Activated CD8-positive, alpha-beta T cell treated with anti-CD3 and anti-CD28 coated beads, Interleukin-2, amount 10 ng/mL, durations not matched to agents 7 days and 5 days (primary cell): ENCODE measurements around the gene KNDC1. TPM values are rescaled to one million over a fixed set of nuclear protein-coding genes. Genes with fewer than 3 reads are reported as not detected.

Experiments used
- ATAC-seq: fragments of 150-1000 bp; cut with Tn5 transposase; one replicate; pipeline ENCODE4 v1.10.0; 2021; ENCODE audit warnings: moderate library complexity
- CTCF ChIA-PET: fragments of 350-600 bp; sonication (Branson Sonifier 250); formaldehyde crosslinking; loops from one replicate; lab custom pipeline; 2021; ENCODE audit warnings: antibody characterized with exemption; lab: Charles Lee
- POLR2A ChIA-PET: fragments of 350-600 bp; sonication (Branson Sonifier 250); formaldehyde crosslinking; loops from one replicate; lab custom pipeline; 2021; ENCODE audit warnings: antibody characterized with exemption; lab: Charles Lee
- DNase-seq: peaks from one replicate; pipeline ENCODE4 v3.0.0-alpha.2; 2020
- H3K27ac Mint-ChIP-seq: one replicate; pipeline ENCODE4 v1.8.0; 2021; ENCODE audit warnings: mild to moderate bottlenecking, mixed read lengths
- H3K27me3 Mint-ChIP-seq: one replicate; pipeline ENCODE4 v1.8.0; 2021; ENCODE audit warnings: low read depth, mixed read lengths
- H3K36me3 Mint-ChIP-seq: one replicate; pipeline ENCODE4 v1.8.0; 2021; ENCODE audit warnings: low read depth, mixed read lengths
- H3K4me1 Mint-ChIP-seq: one replicate; pipeline ENCODE4 v1.8.0; 2021; ENCODE audit warnings: low read depth, mixed read lengths
- H3K4me3 Mint-ChIP-seq: one replicate; pipeline ENCODE4 v1.8.0; 2021; ENCODE audit warnings: mild to moderate bottlenecking, mixed read lengths
- H3K9me3 Mint-ChIP-seq: one replicate; pipeline ENCODE4 v1.8.0; 2022; ENCODE audit warnings: mixed read lengths; ENCODE audit not compliant: insufficient read depth
- total RNA-seq, 2 experiments: library from RNA; stranded (reverse); gene quantifications; one replicate each; pipeline ENCODE4 v1.2.3, GENCODE V29; 2021

Gene KNDC1
- total RNA-seq, 2 experiments from 2014 or later, result 0.21 to 0.32 TPM

DNA sequence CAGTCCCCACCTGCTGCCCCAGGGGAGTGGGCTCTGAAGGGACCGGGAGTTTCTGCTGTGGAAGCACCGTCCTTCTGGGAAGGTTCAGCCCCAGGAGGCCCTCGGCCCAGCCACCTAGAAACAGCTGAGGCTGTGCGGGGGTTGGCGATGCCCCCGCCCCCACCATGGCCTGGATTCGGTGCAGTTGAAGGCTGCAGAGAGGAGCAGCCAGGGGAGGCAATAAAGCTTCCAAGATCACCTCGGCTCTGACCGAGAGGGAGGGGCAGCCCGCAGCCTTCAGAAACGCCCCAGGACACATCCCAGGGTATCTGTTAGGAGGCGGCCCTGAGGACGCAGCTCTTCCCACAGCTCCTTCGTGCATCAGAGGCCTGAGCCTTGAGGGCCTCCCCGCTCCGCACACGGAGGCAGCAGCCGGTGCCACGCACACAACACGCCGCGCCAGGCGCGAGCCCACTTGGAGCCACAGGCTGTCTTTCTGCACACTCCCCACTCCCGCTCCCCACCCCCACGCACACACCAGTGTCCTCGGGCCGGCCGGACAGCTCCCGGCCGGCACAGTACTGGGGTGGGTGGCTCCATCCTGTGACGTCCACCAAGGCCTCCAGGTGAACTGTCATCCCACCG is 1.6 kb downstream of the KNDC1 start:
- no peak overlapping the region for H3K27ac Mint-ChIP-seq

GRCh38 chr10:133162178-133162909 is 2.3 kb downstream of the KNDC1 start:
- CTCF ChIA-PET, result no interaction called here
- no peaks in the 10 kb centered on the region for H3K4me1 Mint-ChIP-seq
- POLR2A ChIA-PET, result no interaction called here

More for the DNA sequence above, 1.6 kb downstream of the KNDC1 start:
- no peaks in the 10 kb centered on the region for H3K4me1 Mint-ChIP-seq
- H3K4me3 Mint-ChIP-seq, result no peak overlapping the region
- H3K9me3 Mint-ChIP-seq, result no peaks in the 10 kb centered on the region
- ChIA-PET POLR2A (no interaction called here), CTCF (no interaction called here)
- peaks cover 12% of the 10 kb centered on the region for H3K27me3 Mint-ChIP-seq
- no peak for DNase-seq
- no peaks in the 10 kb centered on the region for H3K36me3 Mint-ChIP-seq
- ATAC-seq, result no peak

DNA sequence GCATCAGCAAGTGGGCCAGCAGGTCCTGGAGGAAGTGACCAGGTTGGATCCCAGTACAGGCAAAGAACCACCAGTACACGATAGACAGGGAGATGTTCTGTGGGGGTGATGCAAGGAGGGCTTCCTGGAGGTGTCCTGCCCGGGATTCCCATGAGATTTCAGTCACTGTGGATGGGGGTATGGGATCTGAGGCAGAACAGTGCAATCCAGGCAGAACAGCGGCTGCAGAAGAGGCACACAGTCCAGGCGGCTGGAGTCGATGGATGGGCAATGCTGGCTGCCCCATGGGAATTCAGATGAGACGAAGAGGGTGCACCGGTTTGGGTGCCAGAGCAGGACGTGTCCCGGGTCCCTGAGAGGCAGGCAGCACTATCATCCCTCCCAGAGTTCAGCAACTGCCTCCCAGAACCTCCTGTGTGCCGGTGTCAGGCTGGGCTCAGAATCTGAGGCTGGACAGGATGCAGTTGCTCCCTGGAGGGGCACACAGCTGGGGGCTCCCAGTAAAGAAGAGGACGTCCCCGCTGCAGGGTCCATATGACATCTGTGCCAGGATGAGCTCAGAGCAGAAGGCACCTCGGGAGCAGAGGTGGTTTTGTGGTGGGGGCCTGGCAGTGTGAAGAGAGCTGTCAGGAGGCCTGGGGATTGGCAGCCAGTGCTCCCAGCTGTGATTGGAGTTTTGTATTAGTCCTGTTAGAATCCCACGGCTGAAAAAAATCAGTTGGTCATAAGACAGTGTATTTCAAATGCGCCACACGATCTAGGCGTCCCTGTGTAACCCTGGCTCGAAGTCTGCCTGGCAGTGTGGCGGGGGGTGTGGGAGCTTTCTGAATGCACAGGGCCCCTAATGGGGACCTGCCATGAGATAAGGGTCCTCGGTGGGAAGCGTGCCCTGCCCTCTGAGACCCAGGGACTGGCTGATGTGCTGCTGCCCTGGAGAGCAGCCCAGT is 3.2 kb downstream of the KNDC1 start:
- no peaks in the 10 kb centered on the region for H3K9me3 Mint-ChIP-seq
- H3K27me3 Mint-ChIP-seq, result peaks cover 8% of the 10 kb centered on the region
- no peaks in the 10 kb centered on the region for H3K36me3 Mint-ChIP-seq
- no peak overlapping the region for H3K4me3 Mint-ChIP-seq
- ATAC-seq (no peak), DNase-seq (no peak)
- no peak overlapping the region for H3K27ac Mint-ChIP-seq
- no peaks in the 10 kb centered on the region for H3K4me1 Mint-ChIP-seq
- ChIA-PET CTCF (no interaction called here), POLR2A (interaction anchor here (1.0 kb wide), 1 partner anchor 19 kb away, joined by 3 read pairs; no protein-coding TSS in a partner anchor)

More at GRCh38 chr10:133162178-133162909, 2.3 kb downstream of the KNDC1 start:
- Mint-ChIP-seq H3K36me3 (no peaks in the 10 kb centered on the region), H3K9me3 (no peaks in the 10 kb centered on the region), H3K27me3 (peaks cover 10% of the 10 kb centered on the region), H3K4me3 (no peak overlapping the region), H3K27ac (no peak overlapping the region)
- no peak for ATAC-seq
- no peak for DNase-seq

DNA sequence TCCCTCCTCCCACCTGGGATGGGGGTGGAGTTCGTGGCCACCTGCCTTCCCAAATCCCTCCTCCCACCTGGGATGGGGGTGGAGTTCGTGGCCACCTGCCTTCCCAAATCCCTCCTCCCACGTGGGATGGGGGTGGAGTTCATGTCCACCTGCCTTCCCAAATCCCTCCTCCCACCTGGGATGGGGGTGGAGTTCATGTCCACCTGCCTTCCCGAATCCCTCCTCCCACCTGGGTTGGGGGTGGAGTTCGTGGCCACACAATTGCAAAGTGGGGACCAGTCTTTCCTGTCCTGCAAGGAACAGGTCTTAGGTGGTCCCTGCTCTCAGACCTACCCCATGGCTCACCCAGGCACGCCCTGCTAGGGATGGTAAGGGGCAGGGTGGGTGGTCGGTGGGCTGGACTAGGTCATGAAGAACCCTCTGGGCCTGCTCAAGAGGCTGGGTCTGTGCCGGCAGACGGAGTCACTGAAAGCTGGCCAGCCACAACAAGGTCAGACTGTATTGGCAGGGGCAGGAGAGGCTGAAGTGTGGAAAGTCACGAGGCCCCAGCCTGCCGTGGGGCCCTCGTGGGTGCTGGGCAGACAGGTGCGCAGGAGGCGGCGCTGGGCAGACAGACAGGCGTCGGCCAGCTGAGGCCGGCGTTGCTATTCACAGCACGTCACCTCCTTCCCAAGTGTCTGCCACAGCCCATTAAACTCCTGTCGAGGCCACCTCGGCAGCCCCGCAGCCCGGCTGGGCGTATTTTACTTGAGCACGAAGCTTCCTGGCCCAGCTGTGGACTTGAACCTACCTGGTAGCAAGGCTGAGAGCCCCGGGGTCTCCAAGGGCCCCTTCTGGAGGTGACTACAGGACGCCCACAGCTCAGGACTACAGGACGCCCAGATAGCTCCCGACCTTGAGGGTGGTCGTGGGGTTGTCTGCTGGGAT is 4.1 kb downstream of the KNDC1 start:
- Mint-ChIP-seq H3K36me3 (no peaks in the 10 kb centered on the region), H3K4me3 (no peak overlapping the region), H3K9me3 (no peaks in the 10 kb centered on the region), H3K4me1 (no peaks in the 10 kb centered on the region), H3K27me3 (peaks cover 8% of the 10 kb centered on the region), H3K27ac (no peak overlapping the region)
- ATAC-seq, result no peak
- ChIA-PET POLR2A (interaction anchor here (1.0 kb wide), 1 partner anchor 18 kb away, joined by 3 read pairs; no protein-coding TSS in a partner anchor), CTCF (no interaction called here)
- no peak for DNase-seq

DNA sequence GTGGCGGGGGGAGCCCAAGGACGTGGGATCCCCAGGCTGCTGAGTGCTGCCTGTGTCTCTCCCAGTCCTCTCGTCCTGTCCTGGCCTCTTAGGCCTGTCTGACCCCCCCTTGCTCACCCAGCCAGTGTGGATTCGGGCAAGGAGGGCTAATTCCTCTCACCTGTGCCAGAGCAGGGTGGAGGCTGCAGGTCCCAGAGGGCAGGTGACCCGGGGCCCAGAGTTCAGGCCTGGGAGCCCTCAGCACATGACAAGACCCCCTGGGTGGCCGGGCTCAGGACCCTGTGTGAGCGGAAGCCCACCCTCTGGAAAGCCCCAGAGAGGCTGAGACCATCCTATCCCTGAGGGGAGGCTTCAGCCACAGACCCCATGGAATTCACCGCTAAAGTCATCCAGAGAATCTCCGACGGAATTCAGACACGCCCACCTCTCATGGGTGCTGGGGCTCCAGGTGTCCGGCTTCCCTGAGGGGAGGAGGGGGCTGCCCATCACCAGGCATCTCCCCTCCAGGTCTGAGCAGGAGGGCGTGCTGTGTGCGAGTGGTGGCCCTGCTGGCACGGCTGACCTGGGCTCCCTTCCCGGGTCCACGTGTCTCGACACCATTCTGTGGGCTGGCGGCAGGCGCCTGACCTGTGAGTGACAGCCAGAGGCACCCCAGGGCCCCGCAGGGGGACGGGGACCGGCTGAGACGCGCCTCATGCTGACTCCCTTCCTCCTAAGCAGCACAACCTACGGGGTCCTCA is 5.0 kb downstream of the KNDC1 start:
- no peaks in the 10 kb centered on the region for H3K36me3 Mint-ChIP-seq
- DNase-seq (no peak), ATAC-seq (no peak)
- ChIA-PET CTCF (no interaction called here), POLR2A (no interaction called here)
- no peaks in the 10 kb centered on the region for H3K4me1 Mint-ChIP-seq
- H3K4me3 Mint-ChIP-seq, result no peak overlapping the region
- H3K27me3 Mint-ChIP-seq, result peaks cover 8% of the 10 kb centered on the region
- no peak overlapping the region for H3K27ac Mint-ChIP-seq
- no peaks in the 10 kb centered on the region for H3K9me3 Mint-ChIP-seq

DNA sequence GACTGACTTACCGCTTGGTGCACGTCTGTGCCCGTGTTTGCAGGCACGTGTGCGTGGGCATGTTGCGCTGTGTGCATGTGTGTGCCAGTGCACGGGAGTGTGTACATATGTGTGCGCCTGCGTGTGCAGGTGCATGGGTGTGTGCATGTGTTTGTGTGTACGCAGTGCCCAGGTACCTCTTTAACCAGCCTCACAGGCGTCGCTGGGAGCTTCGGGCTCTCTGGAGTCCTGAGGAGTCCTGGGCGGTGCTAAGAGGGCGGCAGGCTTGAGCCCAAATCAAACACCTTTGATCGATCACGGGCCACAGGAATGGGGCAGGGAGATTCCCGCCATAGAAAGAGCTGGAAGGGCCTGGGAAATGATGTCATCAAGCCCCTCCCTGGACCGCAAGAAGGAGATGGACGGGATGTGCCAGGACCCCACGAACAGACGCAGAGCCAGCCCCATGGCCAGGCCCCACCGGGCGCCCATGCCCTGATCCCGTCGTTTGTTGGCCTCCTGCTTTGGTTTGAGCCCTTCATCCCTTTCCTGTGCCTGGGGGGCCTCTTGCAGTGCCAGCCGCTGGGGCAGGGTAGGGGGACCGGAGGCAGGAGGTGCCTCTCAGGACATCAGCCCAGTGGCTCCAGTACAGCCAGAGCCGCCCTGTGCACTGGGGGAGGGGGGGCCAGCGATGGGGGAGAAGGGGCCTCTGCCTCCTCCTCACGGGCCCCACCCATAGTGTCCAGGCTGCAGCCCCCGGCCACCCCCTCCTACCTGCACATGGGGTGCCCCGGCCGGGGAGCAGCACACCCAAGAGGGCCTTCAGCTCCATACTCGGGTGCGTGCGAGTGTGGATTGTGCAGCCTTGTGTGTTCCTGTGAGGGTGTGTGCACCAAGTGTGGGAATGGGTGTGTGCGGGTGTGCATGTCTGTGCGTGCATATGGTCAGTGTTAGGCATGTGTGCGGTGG is 5.8 kb downstream of the KNDC1 start:
- Mint-ChIP-seq H3K27me3 (peaks cover 6% of the 10 kb centered on the region), H3K4me1 (no peaks in the 10 kb centered on the region), H3K4me3 (no peak overlapping the region), H3K27ac (no peak overlapping the region), H3K9me3 (no peaks in the 10 kb centered on the region), H3K36me3 (no peaks in the 10 kb centered on the region)
- POLR2A ChIA-PET, result no interaction called here
- DNase-seq (no peak), ATAC-seq (no peak)
- CTCF ChIA-PET, result no interaction called here

GRCh38 chr10:133166504-133166827 is 6.4 kb downstream of the KNDC1 start:
- DNase-seq, result no peak
- Mint-ChIP-seq H3K4me3 (no peak overlapping the region), H3K27ac (no peak overlapping the region), H3K27me3 (peaks cover 6% of the 10 kb centered on the region), H3K36me3 (no peaks in the 10 kb centered on the region), H3K4me1 (no peaks in the 10 kb centered on the region), H3K9me3 (no peaks in the 10 kb centered on the region)
- ChIA-PET POLR2A (no interaction called here), CTCF (no interaction called here)
- ATAC-seq, result no peak

DNA sequence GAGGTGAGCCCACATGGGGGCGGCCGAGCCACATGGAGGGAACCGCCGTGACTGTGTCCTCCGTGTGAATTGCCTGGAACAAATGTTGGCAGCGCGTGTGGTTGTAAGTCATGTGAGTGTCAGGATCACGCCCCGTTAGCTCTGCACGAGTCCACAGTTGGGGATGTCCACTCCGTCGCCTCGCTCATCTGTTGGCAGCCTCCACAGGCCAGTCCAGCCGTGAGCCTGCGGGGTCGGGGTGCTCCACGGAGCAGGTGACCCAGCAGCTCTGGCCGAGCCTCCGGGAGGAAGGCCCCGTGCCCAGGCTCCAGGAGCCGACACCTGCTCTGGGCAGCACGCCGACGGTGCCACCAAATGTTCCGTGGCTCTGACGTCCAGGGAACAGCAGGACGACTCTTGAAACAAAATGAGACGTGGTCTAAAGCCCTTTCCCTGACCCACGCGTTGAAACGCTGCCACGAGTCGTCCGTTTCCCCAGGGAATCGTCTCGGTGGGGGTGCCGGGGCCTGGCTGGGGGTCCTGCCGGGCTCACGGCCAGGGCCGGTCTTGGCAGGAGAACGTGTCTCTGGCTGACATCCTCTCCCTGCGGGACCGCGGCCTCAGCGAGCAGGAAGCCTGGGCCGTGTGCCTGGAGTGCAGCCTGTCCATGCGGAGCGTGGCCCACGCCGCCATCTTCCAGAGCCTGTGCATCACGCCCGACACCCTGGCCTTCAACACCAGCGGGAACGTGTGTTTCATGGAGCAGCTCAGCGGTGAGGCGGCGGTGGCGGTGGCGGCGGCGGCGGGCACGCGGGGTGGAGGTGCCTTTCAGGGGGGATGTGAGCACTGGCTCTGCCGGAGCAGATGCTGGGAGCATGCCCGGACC is 7.0 kb downstream of the KNDC1 start:
- H3K9me3 Mint-ChIP-seq, result no peaks in the 10 kb centered on the region
- ChIA-PET CTCF (no interaction called here), POLR2A (no interaction called here)
- peaks cover 9% of the 10 kb centered on the region for H3K27me3 Mint-ChIP-seq
- H3K4me3 Mint-ChIP-seq, result no peak overlapping the region
- no peak for ATAC-seq
- H3K4me1 Mint-ChIP-seq, result no peaks in the 10 kb centered on the region
- no peak overlapping the region for H3K27ac Mint-ChIP-seq
- no peaks in the 10 kb centered on the region for H3K36me3 Mint-ChIP-seq
- no peak for DNase-seq

DNA sequence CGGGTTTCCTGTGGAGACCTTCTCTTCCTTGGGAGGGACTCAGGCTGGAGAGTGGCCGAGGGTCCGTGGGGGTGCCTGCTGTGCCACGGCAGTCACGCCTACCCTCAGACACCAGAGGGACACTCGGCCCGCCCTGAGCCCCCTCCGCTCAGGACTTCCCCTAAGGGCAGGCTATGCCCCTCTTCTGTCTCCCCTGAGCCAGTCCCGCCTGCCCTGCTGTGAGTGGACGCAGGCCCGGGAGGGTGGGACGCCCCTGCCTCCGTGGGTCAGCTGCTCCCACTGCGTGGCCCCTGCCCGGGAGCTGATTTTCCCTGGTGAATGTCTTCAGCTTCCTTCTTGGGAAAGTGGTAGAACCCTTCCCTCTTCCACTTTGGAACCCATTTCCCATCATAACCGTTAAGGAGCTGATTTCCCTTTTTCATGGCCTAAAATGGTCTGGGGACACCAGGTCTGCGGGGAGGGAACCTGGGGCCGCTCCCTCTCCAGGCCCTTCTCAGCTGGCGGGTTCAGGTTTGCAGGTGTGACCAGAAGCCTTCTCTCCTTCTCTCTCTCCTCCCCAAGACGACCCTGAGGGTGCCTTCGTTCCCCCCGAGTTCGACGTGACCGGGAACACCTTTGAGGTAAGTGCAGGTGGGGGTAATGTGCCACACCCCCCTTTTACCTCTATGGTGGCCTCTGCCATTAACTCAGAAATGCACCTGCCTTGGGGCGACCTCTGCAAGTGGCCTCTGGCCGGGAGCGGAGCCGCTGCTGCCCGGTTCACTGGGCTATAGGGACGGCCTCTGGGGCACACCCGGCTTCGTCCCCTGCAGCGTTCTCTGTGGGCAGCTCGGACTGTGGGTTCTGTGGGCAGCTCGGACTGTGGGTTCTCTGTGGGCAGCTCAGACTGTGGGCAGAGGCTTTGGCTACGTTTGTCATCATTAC is 7.9 kb downstream of the KNDC1 start:
- POLR2A ChIA-PET, result no interaction called here
- H3K4me3 Mint-ChIP-seq, result no peak overlapping the region
- H3K9me3 Mint-ChIP-seq, result no peaks in the 10 kb centered on the region
- DNase-seq (no peak), ATAC-seq (no peak)
- no peak overlapping the region for H3K27ac Mint-ChIP-seq
- CTCF ChIA-PET, result interaction anchor here (1.6 kb wide), 1 partner anchor 25 kb away, joined by 3 read pairs; no protein-coding TSS in a partner anchor
- no peaks in the 10 kb centered on the region for H3K36me3 Mint-ChIP-seq
- H3K4me1 Mint-ChIP-seq, result no peaks in the 10 kb centered on the region
- peaks cover 4% of the 10 kb centered on the region for H3K27me3 Mint-ChIP-seq
